HG03558 (cell line): Measurements from ENCODE around the gene CLEC17A.
"Not testable (repeated sequence)": the region's sequence is repeated elsewhere in the genome, so short reads cannot be mapped to it uniquely, and the experiment has no call there.

ENCODE experiments used
- ATAC-seq: cut with Tn5 transposase; IDR thresholded peaks from one replicate; pipeline ENCODE4 v1.9.1; 2021; ENCODE audit warnings: moderate number of reproducible peaks; ENCODE audit not compliant: unreplicated experiment; ENCODE audit errors: extremely low read depth

Gene CLEC17A

GRCh38 chr19:14558370-14559066 is 24.4 kb upstream of the CLEC17A start:
- ATAC-seq = no peak

- no peak for ATAC-seq
Observed at GRCh38 chr19:14559916-14560775, 22.7 kb upstream of the CLEC17A start.

GRCh38 chr19:14560776-14561108 is 22.1 kb upstream of the CLEC17A start:
- ATAC-seq = no peak

- ATAC-seq = no peak
Observed at GRCh38 chr19:14561249-14561648, 21.6 kb upstream of the CLEC17A start.

- ATAC-seq = no peak
Observed at GRCh38 chr19:14561847-14562351, 21.0 kb upstream of the CLEC17A start.

GRCh38 chr19:14562660-14563589 is 20.0 kb upstream of the CLEC17A start:
- ATAC-seq = no peak

GRCh38 chr19:14563590-14563926 is 19.3 kb upstream of the CLEC17A start:
- no peak for ATAC-seq

GRCh38 chr19:14563989-14564651 is 18.8 kb upstream of the CLEC17A start:
- ATAC-seq = no peak

GRCh38 chr19:14564652-14565297 is 18.1 kb upstream of the CLEC17A start:
- not testable (repeated sequence) for ATAC-seq

GRCh38 chr19:14565298-14565679 is 17.6 kb upstream of the CLEC17A start:
- ATAC-seq = no peak

GRCh38 chr19:14565765-14566711 is 16.8 kb upstream of the CLEC17A start:
- no peak for ATAC-seq

GRCh38 chr19:14566712-14567077 is 16.2 kb upstream of the CLEC17A start:
- ATAC-seq = no peak

- no peak for ATAC-seq
Observed at GRCh38 chr19:14567079-14567478, 15.8 kb upstream of the CLEC17A start.

GRCh38 chr19:14570864-14571527 is 11.9 kb upstream of the CLEC17A start:
- no peak for ATAC-seq

GRCh38 chr19:14571695-14572490 is 11.0 kb upstream of the CLEC17A start, which contains the start of gene NDUFB7:
Gene NDUFB7, minus strand, starts transcription at chr19:14572066. Its CDS starts 66 bp downstream, at chr19:14572000.
- ATAC-seq = peak; percentile 51

- no peak for ATAC-seq
Observed at GRCh38 chr19:14575428-14575980, 7.4 kb upstream of the CLEC17A start.

- ATAC-seq = no peak
Observed at GRCh38 chr19:14576363-14576762, 6.5 kb upstream of the CLEC17A start.
